ENCODE results near the gene D2HGDH.

Gene D2HGDH

DNA sequence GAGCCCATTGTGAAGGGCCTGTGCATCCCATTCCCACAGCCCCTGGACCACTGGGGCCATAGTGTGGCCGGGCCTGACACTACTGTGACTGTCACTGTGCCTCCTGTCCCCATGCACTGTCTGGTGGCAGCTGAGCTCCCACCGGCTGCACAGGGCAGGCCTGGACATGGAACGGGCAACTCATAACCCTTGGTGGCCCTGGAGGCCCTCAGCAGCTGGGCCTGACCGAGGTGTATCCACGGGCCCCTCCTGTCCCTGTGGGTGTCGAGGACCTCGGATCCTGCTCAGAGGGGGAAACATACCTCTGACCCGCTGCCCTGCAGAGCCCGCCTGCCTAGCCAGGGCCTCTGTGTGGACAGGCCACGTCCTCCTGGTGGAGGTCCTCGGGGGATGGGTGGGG lies 34.4 kb downstream of the D2HGDH start:
- Mint-ChIP-seq H3K4me1 (peaks cover 14% of the 10 kb centered on the region), H3K9me3 (no peaks in the 10 kb centered on the region), H3K4me3 (no peak overlapping the region), H3K36me3 (no peaks in the 10 kb centered on the region), H3K27ac (no peak overlapping the region), H3K27me3 (no peaks in the 10 kb centered on the region)

DNA sequence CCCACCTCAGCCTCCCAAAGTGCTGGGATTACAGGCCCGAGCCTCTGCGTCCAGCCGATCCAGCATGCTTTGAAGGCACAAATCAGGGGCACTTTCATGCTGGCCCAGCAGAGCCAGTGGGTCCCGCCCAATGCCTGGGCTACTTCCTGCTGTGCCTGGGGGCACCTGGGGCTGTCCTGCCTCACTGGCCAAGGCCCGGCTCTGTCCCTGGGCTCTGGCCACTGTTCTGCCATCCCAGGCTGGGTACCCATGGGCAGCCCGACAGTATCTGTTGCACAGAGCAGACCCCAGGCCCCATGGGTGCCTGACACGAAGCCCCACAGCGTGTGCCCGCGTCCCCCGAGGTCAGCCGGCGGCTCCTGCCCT lies 35.4 kb downstream of the D2HGDH start:
- H3K27me3 Mint-ChIP-seq: no peaks in the 10 kb centered on the region
- H3K4me1 Mint-ChIP-seq: peaks cover 14% of the 10 kb centered on the region
- H3K9me3 Mint-ChIP-seq: no peaks in the 10 kb centered on the region
- no peak overlapping the region for H3K4me3 Mint-ChIP-seq
- no peak overlapping the region for H3K27ac Mint-ChIP-seq
- no peaks in the 10 kb centered on the region for H3K36me3 Mint-ChIP-seq

DNA sequence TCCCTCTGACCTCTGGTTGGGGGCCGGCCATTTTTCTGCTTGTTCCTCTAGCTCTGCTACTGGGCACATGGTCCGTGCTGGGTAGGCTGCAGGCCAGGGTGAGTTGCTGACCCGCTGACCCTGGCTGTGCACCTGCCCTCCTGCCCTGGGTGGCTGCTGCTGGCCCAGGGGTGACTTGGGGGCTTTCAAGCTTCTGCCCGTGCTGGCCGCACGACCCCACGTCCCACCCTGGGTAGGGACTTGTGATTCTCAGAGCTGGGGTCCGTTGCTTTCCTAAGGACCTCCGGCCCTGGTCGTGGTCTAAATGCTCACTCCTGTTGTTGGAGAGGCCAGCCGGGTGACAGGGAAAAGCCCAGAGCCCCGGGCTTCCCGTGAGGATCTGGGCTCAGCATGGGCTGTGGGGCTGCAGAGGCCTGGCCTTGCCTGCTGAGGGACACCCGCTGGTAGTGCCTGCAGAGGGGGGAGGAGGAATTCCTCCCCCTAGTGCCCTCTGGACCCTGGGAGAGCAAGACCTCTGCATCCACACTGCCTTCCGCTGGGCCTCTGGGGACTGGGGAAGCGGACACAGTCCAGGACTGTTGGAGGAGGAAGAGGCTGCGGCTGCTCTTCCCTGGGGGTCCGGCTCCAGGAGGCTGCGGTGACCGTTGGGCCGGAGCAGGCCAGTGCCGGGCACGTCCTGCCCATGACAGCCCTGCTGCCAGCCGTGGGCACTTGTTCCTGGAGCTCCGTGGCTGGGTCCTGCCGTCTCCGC lies 35.9 kb downstream of the D2HGDH start:
- Mint-ChIP-seq H3K9me3 (no peaks in the 10 kb centered on the region), H3K4me3 (no peak overlapping the region), H3K27me3 (no peaks in the 10 kb centered on the region), H3K4me1 (peaks cover 14% of the 10 kb centered on the region), H3K27ac (no peak overlapping the region), H3K36me3 (no peaks in the 10 kb centered on the region)

DNA sequence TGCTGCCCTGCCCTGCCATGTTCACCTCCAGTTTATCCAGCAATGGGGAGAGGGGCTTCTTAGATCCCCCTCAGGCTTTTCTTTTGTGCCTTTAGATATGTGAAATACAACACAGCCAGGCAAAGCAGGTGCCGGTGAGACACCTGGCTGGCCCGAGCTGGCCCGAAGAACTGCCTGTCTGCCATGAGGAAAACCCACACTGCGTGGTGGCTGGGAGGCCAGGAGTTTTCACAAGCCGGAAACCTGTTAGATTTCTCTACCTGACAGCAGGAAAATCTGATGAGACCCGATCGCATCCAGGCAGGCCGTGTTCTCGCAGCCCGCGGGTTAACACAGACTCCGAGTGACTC lies 36.5 kb downstream of the D2HGDH start:
- no peaks in the 10 kb centered on the region for H3K9me3 Mint-ChIP-seq
- no peaks in the 10 kb centered on the region for H3K27me3 Mint-ChIP-seq
- H3K27ac Mint-ChIP-seq: no peak overlapping the region
- no peaks in the 10 kb centered on the region for H3K36me3 Mint-ChIP-seq
- peaks cover 14% of the 10 kb centered on the region for H3K4me1 Mint-ChIP-seq
- H3K4me3 Mint-ChIP-seq: no peak overlapping the region

DNA sequence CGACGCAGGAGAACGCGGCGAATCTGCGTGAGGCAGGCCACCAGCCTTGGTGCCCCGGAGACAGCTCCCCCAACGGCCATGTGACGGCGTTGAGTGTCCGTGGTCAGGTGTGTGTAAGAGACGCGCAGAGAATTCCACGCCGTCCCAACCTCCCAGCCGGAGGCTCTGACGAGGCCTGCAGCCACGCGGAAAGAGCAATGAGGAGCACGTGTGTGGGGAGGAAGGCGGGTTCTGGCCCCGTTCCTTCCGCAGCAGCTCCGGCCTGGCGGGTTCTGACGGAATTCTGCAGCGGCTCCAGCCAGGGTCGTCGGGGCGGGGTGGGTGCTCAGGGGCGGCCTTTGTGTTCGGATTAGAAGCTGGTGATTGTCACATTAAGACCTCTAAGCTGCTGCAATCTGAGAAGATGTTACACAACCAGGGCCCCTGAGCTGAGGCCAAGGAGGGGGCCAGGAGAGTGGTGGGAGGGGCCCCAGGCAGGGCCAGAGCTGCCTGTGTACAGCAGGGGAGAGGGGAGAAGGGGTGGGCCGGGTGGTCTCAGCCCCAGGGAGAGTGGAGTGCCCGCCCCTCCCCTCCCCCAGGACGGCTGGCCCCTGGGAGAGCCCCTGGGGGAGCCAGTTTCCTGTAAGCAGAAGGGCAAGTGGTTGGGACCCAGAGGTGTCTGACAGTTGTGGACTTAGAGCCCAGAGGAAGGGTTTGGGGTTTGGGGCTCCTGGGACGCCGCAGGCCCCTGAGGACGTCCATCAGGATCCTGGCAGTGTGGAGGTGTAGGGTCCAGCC lies 37.0 kb downstream of the D2HGDH start:
- Mint-ChIP-seq H3K27me3 (no peaks in the 10 kb centered on the region), H3K4me1 (peaks cover 14% of the 10 kb centered on the region), H3K36me3 (no peaks in the 10 kb centered on the region), H3K27ac (no peak overlapping the region), H3K4me3 (peak overlapping the region; percentile 56), H3K9me3 (no peaks in the 10 kb centered on the region)

DNA sequence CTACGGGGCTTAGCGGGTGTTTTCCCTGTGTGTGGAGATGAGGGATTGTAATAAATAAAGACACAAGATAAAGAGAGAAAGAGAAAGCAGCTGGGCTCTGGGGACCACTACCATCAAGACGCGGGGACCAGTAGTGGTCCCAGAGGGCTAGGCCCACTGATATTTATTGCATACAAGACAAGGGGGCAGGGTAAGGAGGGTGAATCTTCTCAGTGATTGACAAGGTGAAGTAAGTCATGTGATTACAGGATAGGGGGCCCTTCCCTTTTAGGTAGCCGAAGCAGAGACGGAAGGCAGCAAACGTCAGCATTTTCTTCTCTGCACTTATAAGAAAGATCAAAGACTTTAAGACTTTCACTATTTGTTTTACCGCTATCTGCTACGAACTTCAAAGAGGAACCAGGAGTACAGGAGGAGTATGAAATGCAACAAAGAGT lies 37.7 kb downstream of the D2HGDH start:
- Mint-ChIP-seq H3K4me3 (peak overlapping the region; percentile 56), H3K9me3 (no peaks in the 10 kb centered on the region), H3K27me3 (no peaks in the 10 kb centered on the region), H3K4me1 (peaks cover 14% of the 10 kb centered on the region), H3K36me3 (no peaks in the 10 kb centered on the region), H3K27ac (peak overlapping the region; percentile 33)

DNA sequence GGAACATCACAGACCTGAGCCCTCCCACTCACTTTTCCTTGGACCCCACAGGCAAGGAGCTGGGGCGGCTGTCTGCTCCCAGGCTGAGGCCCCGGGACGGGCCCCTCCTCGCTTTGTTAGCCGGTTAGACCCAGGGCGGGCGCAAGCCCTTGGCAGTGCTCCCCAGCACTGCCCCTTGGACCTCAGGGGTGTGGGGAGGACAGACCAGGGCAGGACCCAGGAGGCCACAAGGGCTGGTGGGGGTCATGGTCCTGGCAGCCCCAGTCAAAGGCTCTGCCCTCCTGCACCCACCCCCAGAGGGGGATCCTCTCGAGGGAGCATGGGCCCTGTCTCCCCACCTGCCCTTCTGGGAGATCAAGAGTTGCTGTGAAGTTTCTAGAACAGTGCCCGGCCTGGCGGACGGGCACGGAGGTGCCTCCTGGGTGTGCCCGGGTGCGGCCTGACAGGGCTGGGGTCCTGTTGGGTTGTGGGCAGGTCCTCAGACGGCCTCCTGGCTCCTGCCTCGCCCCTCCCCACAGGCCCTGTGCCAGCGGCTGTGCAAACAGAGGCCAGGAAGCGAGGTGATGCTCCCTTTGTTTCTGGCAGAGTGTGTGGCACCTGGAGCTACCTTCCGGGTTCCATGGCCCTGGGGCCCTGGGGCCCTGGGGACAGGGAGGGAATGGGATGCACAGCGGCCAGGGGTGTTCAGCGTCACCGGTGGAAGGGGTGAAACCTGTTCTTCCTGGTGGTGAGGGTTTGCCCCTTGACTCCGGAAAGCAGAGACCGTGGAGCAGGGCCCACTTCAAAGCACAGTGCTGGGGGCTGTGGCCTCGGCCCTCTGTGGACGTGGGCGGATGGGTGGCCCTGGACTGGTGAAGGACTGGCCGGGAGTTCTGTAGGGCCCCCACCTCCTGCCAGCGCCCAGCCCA lies 39.3 kb downstream of the D2HGDH start:
- Mint-ChIP-seq H3K36me3 (no peaks in the 10 kb centered on the region), H3K27ac (no peak overlapping the region), H3K9me3 (no peaks in the 10 kb centered on the region), H3K4me3 (no peak overlapping the region), H3K27me3 (no peaks in the 10 kb centered on the region), H3K4me1 (peaks cover 14% of the 10 kb centered on the region)

DNA sequence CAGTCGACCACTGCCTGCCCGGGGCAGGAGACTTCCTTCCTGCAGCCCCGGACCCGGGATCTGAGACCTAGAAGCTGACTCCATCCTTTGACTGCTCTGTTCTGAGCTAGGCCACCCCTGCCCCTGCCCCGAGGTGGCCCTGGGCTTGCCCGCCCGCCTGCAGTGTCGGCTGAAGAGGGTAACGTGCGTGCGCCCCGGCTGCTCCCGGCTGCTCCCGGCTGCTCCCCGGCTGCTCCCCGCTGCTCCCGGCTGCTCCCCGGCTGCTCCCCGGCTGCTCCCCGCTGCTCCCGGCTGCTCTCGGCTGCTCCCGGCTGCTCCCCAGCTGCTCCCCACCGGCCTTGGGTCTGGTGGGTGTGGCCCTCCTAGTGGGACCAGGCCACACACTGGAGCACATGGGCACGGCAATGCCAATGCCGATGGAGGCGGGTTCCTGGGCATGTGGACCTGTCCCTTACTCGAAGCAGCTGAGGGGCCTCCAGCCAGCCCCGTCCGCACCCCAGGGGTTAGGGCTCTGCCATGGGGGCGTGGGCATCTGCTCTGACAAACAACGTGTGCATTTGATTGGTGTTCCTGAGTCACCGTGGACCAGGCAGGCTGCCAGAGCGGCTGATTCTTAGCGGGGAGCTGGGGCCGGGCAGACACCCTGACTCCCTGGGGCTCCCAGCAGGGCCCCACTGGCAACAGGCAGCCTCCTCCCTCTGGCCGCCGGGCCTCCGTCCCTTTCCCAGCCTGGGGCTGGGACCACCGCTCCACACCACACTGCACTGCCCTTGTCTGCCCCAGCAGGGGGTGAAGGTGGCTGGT lies 40.2 kb downstream of the D2HGDH start:
- no peaks in the 10 kb centered on the region for H3K9me3 Mint-ChIP-seq
- no peak overlapping the region for H3K27ac Mint-ChIP-seq
- no peaks in the 10 kb centered on the region for H3K36me3 Mint-ChIP-seq
- no peak overlapping the region for H3K4me3 Mint-ChIP-seq
- H3K4me1 Mint-ChIP-seq: peaks cover 14% of the 10 kb centered on the region
- H3K27me3 Mint-ChIP-seq: no peaks in the 10 kb centered on the region

DNA sequence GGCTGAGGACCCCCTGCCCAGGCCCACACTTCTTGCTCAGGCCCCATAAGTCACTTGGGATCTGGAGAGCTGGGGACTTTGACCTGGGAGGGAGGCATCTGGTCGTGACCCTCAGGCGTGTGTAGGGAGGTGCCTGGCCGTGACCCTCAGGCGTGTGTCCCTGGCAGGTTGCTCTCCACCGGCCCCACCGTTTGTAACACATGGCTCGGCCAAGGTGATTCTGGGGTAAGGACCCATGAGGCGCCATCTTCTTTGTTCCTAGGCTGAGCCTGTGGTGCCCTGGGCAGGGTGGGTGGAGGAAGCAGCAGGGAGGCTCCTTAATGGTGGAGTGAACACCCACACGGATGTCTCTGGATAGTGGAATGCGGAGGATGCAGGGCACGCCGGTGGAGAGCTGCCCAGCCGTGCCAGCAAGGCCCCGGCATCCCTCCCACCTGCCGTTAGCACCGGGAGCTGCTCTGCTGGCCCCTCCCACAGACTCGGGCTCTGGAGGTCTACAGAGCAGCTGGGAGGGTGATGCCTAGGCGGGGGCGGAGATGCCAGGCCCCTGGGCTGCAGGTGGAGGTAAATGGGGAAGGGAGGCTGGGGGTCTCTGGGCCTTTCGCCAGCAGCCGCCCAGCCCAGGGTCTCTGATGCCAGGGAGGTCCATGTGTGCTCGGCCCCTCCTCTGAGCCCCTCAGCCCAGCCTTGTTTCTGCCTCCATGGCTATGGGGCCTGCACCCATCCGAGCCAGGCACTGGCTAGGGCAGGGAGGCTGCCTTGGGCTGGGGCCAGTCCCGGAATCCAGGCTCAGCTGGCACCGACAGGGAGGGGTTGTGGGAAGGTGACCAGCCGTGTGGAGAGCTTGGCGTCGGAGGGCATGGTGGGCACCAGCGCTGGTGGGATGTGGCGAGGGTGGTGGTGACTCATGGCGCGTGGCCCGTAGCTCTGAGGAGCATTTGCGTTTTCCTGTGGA lies 41.1 kb downstream of the D2HGDH start:
- H3K27me3 Mint-ChIP-seq: no peaks in the 10 kb centered on the region
- no peaks in the 10 kb centered on the region for H3K9me3 Mint-ChIP-seq
- no peaks in the 10 kb centered on the region for H3K36me3 Mint-ChIP-seq
- H3K4me1 Mint-ChIP-seq: peaks cover 14% of the 10 kb centered on the region
- no peak overlapping the region for H3K27ac Mint-ChIP-seq
- no peak overlapping the region for H3K4me3 Mint-ChIP-seq

DNA sequence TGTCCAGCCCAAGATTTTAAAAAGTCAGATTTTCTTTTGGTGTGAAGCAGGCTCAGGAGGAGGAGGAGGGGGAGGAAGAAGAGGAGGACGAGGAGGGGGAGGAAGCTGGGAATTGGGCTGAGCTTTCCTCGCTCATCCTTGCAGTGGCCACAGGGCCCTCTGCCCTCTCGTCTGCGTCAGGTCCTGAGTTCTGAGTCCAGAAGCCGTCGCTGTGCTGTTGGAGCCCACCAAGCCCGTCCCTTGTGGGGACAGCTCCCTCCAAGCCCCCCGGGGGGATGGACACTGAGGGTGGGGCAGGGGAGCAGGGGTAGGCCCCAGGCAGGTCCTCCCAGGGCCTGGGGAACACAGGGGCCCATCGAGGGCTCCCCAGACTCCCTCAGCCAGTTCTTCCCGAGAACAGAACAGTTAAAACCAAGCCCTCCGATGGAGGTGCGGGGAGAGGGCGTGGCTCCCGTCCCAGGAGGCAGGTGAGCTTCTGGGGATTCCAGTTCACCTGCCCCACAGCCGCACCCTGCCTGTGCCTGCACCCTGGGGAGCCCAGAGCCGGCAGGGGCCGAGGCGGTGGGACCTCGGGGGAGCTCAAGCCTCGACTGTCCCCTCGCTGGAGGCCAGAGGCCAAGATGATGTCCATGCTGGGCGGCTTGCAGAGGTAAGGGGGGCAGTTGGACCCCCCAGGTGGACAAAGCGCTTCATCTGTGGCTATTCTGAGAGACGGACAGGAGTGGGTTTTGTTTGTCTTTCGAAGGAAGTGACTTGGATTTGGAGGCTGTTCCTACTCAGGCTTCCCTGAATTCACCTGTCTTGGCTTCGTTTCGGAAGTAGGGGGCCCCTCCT lies 42.1 kb downstream of the D2HGDH start, which contains the start of gene GAL3ST2:
TSS of gene GAL3ST2 (plus strand) at position 487 of the 834 bp plus-strand sequence. CDS start at position 621, 134 bp downstream.
- Mint-ChIP-seq H3K4me1 (peaks cover 14% of the 10 kb centered on the region), H3K27ac (no peak within 1 kb of the TSS), H3K27me3 (no peaks in the 10 kb centered on the region), H3K36me3 (no peaks in the 10 kb centered on the region), H3K4me3 (no peak within 1 kb of the TSS), H3K9me3 (no peaks in the 10 kb centered on the region)

DNA sequence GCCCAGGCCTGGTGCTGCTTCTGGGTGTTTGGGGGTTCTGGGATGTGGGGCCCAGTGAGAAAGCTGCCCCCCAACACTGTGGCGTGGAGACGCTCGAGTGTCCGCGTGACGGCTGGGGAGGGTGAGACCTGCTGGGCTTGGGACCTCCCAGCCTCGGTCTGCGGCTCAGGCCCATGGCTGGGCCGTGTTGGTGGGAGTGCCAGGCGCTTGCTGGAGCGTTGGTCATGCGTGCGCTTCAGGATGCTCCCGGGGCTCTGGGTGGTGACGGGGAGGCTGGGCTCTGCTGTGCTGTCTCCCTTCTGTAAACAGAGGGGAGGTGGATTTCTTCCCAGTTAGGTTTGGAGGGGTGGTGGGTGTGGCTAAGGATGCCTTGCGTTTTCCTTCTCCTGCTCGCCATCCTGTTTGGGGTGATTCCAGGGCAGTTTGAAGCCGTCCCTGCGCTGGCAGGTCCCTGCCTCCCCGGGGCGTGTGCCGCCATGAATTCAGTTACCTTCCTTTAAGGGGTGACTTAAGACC lies 42.8 kb downstream of the D2HGDH start:
- Mint-ChIP-seq H3K9me3 (no peaks in the 10 kb centered on the region), H3K27me3 (no peaks in the 10 kb centered on the region), H3K4me3 (no peak overlapping the region), H3K36me3 (no peaks in the 10 kb centered on the region), H3K4me1 (peaks cover 8% of the 10 kb centered on the region), H3K27ac (no peak overlapping the region)

DNA sequence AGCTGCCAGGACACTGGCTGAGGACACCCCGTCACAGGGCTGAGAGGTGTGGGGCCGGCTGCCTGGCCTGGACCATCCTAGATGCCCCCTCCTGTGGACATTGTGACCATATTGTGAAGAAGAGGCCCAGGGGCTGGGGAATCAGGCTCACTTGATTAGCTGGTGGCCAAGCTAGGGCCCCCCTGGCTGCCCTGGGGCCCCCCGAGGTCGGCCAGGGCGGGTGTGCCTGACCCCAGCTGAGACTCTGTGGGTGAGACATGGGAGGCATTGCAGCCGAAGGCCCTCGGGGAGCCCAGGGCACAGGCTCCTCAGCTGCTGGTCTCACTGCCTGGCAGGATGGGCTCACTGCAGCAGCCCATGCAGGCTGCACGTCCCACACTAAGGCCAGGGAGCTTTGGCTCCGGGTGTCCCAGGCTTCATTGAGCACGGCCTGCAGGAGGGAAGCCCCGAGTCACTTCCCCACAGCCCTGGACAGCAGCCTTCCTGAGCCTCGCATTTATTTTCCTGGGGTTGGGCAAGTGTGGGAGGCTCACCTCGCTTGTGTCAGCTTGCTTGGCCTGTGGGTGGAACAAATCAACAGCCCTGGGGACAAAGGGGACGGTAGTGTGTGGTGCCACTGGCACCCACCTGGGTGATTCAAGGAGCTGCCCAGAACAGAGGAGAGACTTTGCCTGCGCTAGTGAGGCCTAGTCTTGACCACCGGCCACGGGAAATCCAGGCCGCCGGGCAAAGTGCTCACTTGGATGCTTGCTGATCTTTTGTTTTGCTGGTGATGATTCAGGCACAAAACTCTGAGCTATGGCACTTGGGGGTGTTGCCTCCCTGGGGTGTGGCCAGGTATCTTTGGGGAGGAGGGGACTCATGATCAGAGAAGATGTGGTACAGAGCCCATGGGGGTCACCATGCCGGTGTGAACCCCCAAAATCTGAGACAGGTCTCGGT lies 43.5 kb downstream of the D2HGDH start:
- Mint-ChIP-seq H3K36me3 (no peaks in the 10 kb centered on the region), H3K27ac (no peak overlapping the region), H3K27me3 (no peaks in the 10 kb centered on the region), H3K4me1 (peaks cover under 1% of the 10 kb centered on the region), H3K4me3 (no peak overlapping the region), H3K9me3 (no peaks in the 10 kb centered on the region)
